Renal pelvis (tissue), 3 donors: ENCODE data around the gene CD59. TPM values are rescaled to one million over a fixed set of nuclear protein-coding genes. Genes with fewer than 3 reads are reported as not detected.

Experiments used
- polyA plus RNA-seq, 3 donors: library from polyadenylated mRNA; unstranded; fragments of 120-200 nt; gene quantifications; one replicate each; pipeline ENCODE4 v1.2.1, GENCODE V29; 2013; ENCODE audit not compliant: insufficient read length in 3 of 3

Gene CD59
- polyA plus RNA-seq, 3 donors: 207 to 248 (median 247) TPM

Other genes with a start within 250 kb of the CD59 start
- not detected for gene C11orf91, start 35.6 kb downstream of the CD59 start, polyA plus RNA-seq
- 10 to 100 TPM; 48.4 to 61.6 (median 52.5) TPM for gene FBXO3, start 38.1 kb upstream of the CD59 start, polyA plus RNA-seq
- gene LMO2, start 155.7 kb upstream of the CD59 start, polyA plus RNA-seq: 10 to 100 TPM; 26.9 to 33.3 (median 27.3) TPM